SJSA1 (cell line): ENCODE data around the gene DENND10. TPM values are rescaled to one million over a fixed set of nuclear protein-coding genes. Genes with fewer than 3 reads are reported as not detected.
"Not testable (repeated sequence)": the region's sequence is repeated elsewhere in the genome, so short reads cannot be mapped to it uniquely, and the experiment has no call there.

Experiments
- DNase-seq, 2 experiments: peaks; one replicate each; pipeline ENCODE4 v3.0.0-alpha.2; 2015 to 2020; ENCODE audit warnings: low spot score in 2 of 2, low read depth in 1 of 2
- H3K27ac ChIP-seq: fragments of 250-450 bp; sonication (Bioruptor Pico); 2 replicates; pipeline ENCODE4 v1.5.1; 2020; ENCODE audit warnings: mild to moderate bottlenecking, moderate library complexity
- H3K27me3 ChIP-seq: fragments of 250-450 bp; sonication (Bioruptor Pico); replicated peaks from 2 replicates; pipeline ENCODE4 v1.5.1; 2020; ENCODE audit warnings: mild to moderate bottlenecking, moderate library complexity
- H3K36me3 ChIP-seq: fragments of 250-450 bp; sonication (Bioruptor Pico); 2 replicates; pipeline ENCODE4 v1.5.1; 2020; ENCODE audit warnings: mild to moderate bottlenecking
- H3K4me1 ChIP-seq: fragments of 250-450 bp; sonication (Bioruptor Pico); replicated peaks from 2 replicates; pipeline ENCODE4 v1.6.1; 2021; ENCODE audit warnings: mild to moderate bottlenecking
- H3K4me3 ChIP-seq: fragments of 250-450 bp; sonication (Bioruptor Pico); 2 replicates; pipeline ENCODE4 v1.5.1; 2020; ENCODE audit warnings: mild to moderate bottlenecking
- H3K9me3 ChIP-seq: fragments of 250-450 bp; sonication (Bioruptor Pico); replicated peaks from 2 replicates; pipeline ENCODE4 v1.5.1; 2020; ENCODE audit warnings: mild to moderate bottlenecking
- total RNA-seq: library from RNA; depleted of rRNA; stranded (reverse); fragments of >200 nt; shearing (Covaris generic); gene quantifications from 2 replicates; pipeline ENCODE4 v1.2.3, GENCODE V29; 2014; rRNA removed

DENND10 gene
- total RNA-seq, 1 experiment from 2014 or later, result 48.4 TPM

DNA sequence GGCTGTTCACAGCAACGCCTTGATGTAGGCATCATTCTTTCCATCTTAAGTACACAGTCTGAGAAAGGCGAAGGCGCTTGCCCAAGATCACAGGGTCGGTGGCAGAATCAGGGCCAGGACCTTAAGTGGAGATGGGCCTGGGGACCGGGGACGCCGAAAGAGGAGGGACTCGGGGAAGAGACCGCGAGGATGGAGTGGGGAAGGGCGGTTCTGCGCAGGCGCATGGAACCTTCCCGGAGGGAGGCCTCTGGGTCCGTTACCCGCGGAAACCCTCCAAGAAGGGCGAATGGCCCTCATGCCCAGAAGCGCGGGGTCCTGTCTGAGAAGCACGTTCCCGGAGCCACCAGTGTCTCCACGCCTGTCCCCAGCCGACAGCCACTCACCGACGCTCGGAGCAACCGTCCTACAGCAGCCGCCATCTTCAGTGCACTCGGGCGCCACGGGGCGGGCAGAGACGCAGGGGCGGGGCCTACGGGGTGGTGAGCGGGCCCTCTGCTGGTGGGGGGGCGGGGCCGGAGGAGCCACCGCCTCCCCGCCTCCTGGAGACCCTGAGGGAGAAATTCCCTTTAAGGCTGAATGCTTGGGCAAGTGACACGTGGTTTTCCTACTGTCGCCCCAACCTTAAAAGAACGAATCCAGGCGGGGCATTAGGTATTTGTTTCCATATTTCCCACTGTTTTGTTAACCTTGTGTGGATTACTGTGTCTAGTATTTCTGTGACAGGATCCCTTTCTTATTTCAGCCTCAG, 74.6 kb downstream of the DENND10 start, which contains the start of gene PRDX3:
PRDX3 (minus strand) TSS at position 441 of the 748 bp plus-strand sequence; CDS start at position 419, 22 bp downstream.
- H3K4me3 ChIP-seq, result peak within 1 kb of the TSS; percentile 85
- H3K27ac ChIP-seq, result peak within 1 kb of the TSS; percentile 86
- no peaks in the 10 kb centered on the region for H3K27me3 ChIP-seq
- no peaks in the 10 kb centered on the region for H3K9me3 ChIP-seq
- peak; percentile 96 to 97 for DNase-seq
- H3K4me1 ChIP-seq, result peaks cover 4% of the 10 kb centered on the region
- H3K36me3 ChIP-seq, result peaks cover 38% of the 10 kb centered on the region

DNA sequence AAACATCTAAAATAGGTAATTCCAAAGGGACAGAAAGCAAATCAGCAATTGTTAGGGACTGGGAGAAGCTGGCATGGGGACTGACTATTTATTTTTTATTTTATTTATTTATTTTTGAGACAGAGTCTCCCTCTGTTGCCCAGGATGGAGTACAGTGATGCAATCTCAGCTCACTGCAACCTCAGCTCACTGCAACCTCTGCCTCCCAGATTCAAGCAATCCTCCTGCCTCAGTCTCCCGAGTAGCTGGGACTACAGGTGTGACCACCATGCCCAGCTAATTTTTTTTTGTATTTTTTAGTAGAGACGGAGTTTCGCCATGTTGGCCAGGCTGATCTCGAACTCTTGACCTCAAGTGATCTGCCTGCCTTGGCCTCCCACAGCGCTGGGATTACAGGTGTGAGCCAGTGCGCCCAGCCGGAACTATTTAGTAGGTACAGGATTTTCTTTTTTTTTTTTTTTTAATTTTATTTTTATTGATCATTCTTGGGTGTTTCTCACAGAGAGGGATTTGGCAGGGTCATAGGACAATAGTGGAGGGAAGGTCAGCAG, 77.0 kb downstream of the DENND10 start:
- not testable (repeated sequence) for H3K4me3 ChIP-seq, H3K27me3 ChIP-seq, DNase-seq, H3K4me1 ChIP-seq, H3K27ac ChIP-seq, H3K9me3 ChIP-seq
- peaks cover 15% of the 10 kb centered on the region for H3K36me3 ChIP-seq

DNA sequence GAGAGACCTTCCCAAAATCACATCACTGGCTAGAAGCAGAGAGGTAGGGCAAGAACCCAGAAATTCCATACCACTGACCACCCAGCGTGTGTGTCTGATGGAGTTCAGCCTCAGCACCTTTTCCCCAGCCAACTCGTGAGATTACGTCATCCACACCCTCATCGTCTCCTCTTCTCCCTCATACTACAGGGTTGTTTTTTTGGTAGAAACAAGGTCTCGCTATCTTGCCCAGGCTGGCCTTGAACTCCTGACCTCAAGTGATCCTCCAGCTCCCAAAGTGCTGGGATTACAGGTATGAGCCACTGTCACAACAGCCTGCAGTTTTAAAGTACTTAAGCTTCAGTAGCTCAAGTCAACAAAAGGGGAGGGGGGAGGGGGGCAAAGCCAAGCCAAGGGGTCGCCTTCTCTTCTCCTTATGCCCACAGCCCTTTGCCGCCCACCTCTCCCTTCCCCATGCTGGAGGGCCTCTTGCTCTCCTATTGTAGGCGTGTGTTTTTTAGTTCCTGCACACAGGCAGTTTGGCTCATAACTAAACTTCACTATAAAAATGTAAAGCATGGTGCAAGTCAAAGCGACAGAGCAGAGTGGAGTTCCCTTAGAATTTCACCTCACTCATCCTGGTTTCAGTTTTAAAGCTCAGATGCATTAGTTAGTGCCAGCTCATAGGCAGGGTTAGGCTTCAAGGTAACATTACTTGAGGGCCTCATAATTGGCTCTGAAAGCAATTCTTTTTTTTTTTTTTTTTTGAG, 79.9 kb downstream of the DENND10 start:
- H3K9me3 ChIP-seq, result no peaks in the 10 kb centered on the region
- no peak overlapping the region for H3K27ac ChIP-seq
- H3K4me3 ChIP-seq, result no peak overlapping the region
- no peak for DNase-seq
- no peaks in the 10 kb centered on the region for H3K36me3 ChIP-seq
- no peaks in the 10 kb centered on the region for H3K27me3 ChIP-seq
- H3K4me1 ChIP-seq, result peaks cover 4% of the 10 kb centered on the region

Other genes starting within 250 kb of the DENND10 start
- 0.71 and 2.7 TPM in 2 replicates for gene NANOS1, start 74.4 kb upstream of the DENND10 start, total RNA-seq
- gene EIF3A, start 23.3 kb upstream of the DENND10 start, total RNA-seq, result 86.0 and 89.5 TPM in 2 replicates
- gene SFXN4, start 61.6 kb downstream of the DENND10 start, total RNA-seq, result 23.5 and 46.2 TPM in 2 replicates
- 304 and 376 TPM in 2 replicates for gene PRDX3, start 74.7 kb downstream of the DENND10 start, total RNA-seq
- 19.4 TPM in 2 replicates for gene GRK5, start 103.5 kb downstream of the DENND10 start, total RNA-seq